Osteoblast (primary cell): ENCODE data around the gene MTFR1L. TPM values are rescaled to one million over a fixed set of nuclear protein-coding genes. Genes with fewer than 3 reads are reported as not detected.
A peak's percentile ranks its signal among the peaks of the same experiment; 100 is the strongest.

Experiments
- DNase-seq: peaks from one replicate; pipeline ENCODE4 v3.0.0; 2011; ENCODE audit warnings: low spot score, mixed read lengths; ENCODE audit not compliant: insufficient read length; ENCODE audit errors: missing footprints
- H2AFZ ChIP-seq: 2 replicates; pipeline ENCODE4 v1.6.0; 2011; ENCODE audit warnings: mild to moderate bottlenecking, low read length
- H3K27ac ChIP-seq: 2 replicates; pipeline ENCODE4 v1.5.1; 2011; ENCODE audit warnings: mild to moderate bottlenecking, low read depth, low read length, moderate library complexity
- H3K27me3 ChIP-seq: 2 replicates; pipeline ENCODE4 v1.6.0; 2012; ENCODE audit warnings: mild to moderate bottlenecking, control low read depth, inconsistent platforms, low read length, moderate library complexity; ENCODE audit not compliant: insufficient read depth
- H3K36me3 ChIP-seq: 2 replicates; pipeline ENCODE4 v1.5.1; 2011; ENCODE audit warnings: mild to moderate bottlenecking, low read length, control low read depth, moderate library complexity; ENCODE audit not compliant: insufficient read depth
- H3K4me1 ChIP-seq: 2 replicates; pipeline ENCODE4 v1.5.1; 2011; ENCODE audit warnings: mild to moderate bottlenecking, low read length, control low read depth, moderate library complexity; ENCODE audit not compliant: insufficient read depth
- H3K4me2 ChIP-seq: 2 replicates; pipeline ENCODE4 v1.6.0; 2011; ENCODE audit warnings: mild to moderate bottlenecking, low read length; ENCODE audit not compliant: insufficient read depth
- H3K4me3 ChIP-seq: fragments of 200-600 bp; sonication (generic); 3 replicates; pipeline ENCODE4 v1.5.1; 2012; ENCODE audit warnings: mild to moderate bottlenecking, low read length, inconsistent platforms; ENCODE audit not compliant: insufficient read depth
- H3K79me2 ChIP-seq: 2 replicates; pipeline ENCODE4 v1.6.0; 2012; ENCODE audit warnings: mild to moderate bottlenecking, low read length, control low read depth, inconsistent platforms; ENCODE audit not compliant: insufficient read depth
- H3K9me3 ChIP-seq: 2 replicates; pipeline ENCODE4 v1.5.1; 2011; ENCODE audit warnings: low read depth, low read length, control low read depth
- H4K20me1 ChIP-seq: 2 replicates; pipeline ENCODE4 v1.6.0; 2012; ENCODE audit warnings: mild to moderate bottlenecking, low read length, control low read depth; ENCODE audit not compliant: insufficient read depth
- CTCF ChIP-seq: IDR thresholded peaks from 2 replicates; pipeline ENCODE4 v1.5.1; 2011; ENCODE audit warnings: mild to moderate bottlenecking, low read depth, low read length, moderate library complexity; ENCODE audit errors: extremely low read depth
- total RNA-seq: library from RNA; depleted of rRNA; stranded (reverse); fragments of >200 nt; gene quantifications from 2 replicates; pipeline ENCODE4 v1.2.3, GENCODE V29; 2012

MTFR1L gene
- total RNA-seq, 1 donor = 47.4 TPM

- H3K4me3 ChIP-seq = no peak overlapping the region
- no peaks in the 10 kb centered on the region for H3K79me2 ChIP-seq
- H3K4me1 ChIP-seq = no peaks in the 10 kb centered on the region
- no peak overlapping the region for H3K4me2 ChIP-seq
- no peaks in the 10 kb centered on the region for H3K36me3 ChIP-seq
- DNase-seq = peak; percentile 57
- no peaks in the 10 kb centered on the region for H3K9me3 ChIP-seq
- no peaks in the 10 kb centered on the region for H3K27me3 ChIP-seq
- no peaks in the 10 kb centered on the region for H4K20me1 ChIP-seq
- TF ChIP-seq CTCF = no peak
- no peak overlapping the region for H2AFZ ChIP-seq
- no peak overlapping the region for H3K27ac ChIP-seq
These were observed 47.6 kb upstream of the MTFR1L start for GRCh38 chr1:25772164-25772563.

GRCh38 chr1:25772692-25773245 lies 47.0 kb upstream of the MTFR1L start:
- Histone ChIP-seq H3K27me3 (no peaks in the 10 kb centered on the region), H3K79me2 (no peaks in the 10 kb centered on the region), H3K4me3 (no peak overlapping the region), H3K9me3 (no peaks in the 10 kb centered on the region), H3K4me2 (no peak overlapping the region), H4K20me1 (no peaks in the 10 kb centered on the region), H3K36me3 (no peaks in the 10 kb centered on the region), H3K27ac (no peak overlapping the region), H3K4me1 (no peaks in the 10 kb centered on the region), H2AFZ (no peak overlapping the region)
- DNase-seq = no peak
- TF ChIP-seq CTCF = no peak

- peak; percentile 86 for DNase-seq
- no peaks in the 10 kb centered on the region for H4K20me1 ChIP-seq
- H2AFZ ChIP-seq = no peak overlapping the region
- H3K27me3 ChIP-seq = no peaks in the 10 kb centered on the region
- H3K9me3 ChIP-seq = no peaks in the 10 kb centered on the region
- TF ChIP-seq CTCF = no peak
- no peaks in the 10 kb centered on the region for H3K79me2 ChIP-seq
- no peak overlapping the region for H3K27ac ChIP-seq
- H3K4me1 ChIP-seq = no peaks in the 10 kb centered on the region
- H3K36me3 ChIP-seq = no peaks in the 10 kb centered on the region
- H3K4me3 ChIP-seq = no peak overlapping the region
- H3K4me2 ChIP-seq = no peak overlapping the region
These were observed 46.2 kb upstream of the MTFR1L start for GRCh38 chr1:25773441-25774125.

- H3K4me2 ChIP-seq = no peak overlapping the region
- H3K4me1 ChIP-seq = no peaks in the 10 kb centered on the region
These were observed 45.4 kb upstream of the MTFR1L start for GRCh38 chr1:25774206-25774803.

More at GRCh38 chr1:25774206-25774803, 45.4 kb upstream of the MTFR1L start:
- Histone ChIP-seq H3K79me2 (no peaks in the 10 kb centered on the region), H4K20me1 (no peaks in the 10 kb centered on the region), H3K9me3 (no peaks in the 10 kb centered on the region), H2AFZ (no peak overlapping the region), H3K4me3 (no peak overlapping the region), H3K27me3 (no peaks in the 10 kb centered on the region), H3K27ac (no peak overlapping the region), H3K36me3 (no peaks in the 10 kb centered on the region)
- TF ChIP-seq CTCF = no peak
- peak; percentile 68 for DNase-seq
